Inferior parietal cortex (tissue), 1 donor: ENCODE data around the gene CLASRP.
"Not testable (repeated sequence)": the region's sequence is repeated elsewhere in the genome, so short reads cannot be mapped to it uniquely, and the experiment has no call there.

Source experiments
- DNase-seq: peaks from one replicate; pipeline ENCODE4 v3.0.0-alpha.2; 2016; ENCODE audit errors: extremely low spot score

The CLASRP gene

DNA sequence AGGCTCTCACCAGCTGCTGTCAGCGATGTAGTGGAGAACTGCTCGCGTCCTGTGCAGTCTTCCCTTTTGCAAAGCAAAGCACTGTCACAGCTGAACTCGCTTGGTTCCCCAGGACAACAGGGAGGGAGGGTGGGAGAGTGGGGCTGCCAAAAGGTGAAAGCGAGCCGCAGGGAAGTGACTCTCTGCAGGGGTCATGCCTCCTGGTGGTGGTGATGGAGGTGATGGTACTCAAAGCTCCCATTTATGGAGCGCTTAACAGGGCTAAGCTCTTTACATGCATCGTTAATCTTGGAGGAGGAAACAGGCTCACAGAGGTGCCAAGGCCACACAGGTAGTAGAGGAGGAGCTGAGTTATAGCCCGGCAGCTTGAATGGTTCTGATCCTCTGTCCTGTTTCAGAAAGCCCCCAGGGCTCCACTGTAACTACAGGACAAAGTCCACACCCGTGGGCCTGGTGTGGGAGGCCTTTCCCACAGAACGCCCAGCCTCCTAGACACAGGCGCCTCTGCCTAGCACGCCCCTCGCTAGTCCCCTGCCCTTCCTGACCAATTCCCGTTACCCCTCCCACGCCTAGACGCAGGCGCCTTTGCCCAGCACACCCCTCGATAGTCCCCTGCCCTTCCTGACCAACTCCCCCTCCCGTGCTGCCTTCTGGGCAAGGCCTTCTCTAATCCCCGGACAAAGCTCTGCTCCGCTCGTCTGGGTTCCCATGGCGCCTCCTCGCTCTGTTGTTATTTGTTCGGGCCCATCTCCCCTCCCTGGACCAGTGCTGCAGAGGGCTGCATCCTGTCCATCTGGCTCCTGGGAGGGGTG, 64.9 kb downstream of the CLASRP start:
- no peak for DNase-seq

GRCh38 chr19:45104658-45105349, 66.0 kb downstream of the CLASRP start:
- DNase-seq, result no peak

DNA sequence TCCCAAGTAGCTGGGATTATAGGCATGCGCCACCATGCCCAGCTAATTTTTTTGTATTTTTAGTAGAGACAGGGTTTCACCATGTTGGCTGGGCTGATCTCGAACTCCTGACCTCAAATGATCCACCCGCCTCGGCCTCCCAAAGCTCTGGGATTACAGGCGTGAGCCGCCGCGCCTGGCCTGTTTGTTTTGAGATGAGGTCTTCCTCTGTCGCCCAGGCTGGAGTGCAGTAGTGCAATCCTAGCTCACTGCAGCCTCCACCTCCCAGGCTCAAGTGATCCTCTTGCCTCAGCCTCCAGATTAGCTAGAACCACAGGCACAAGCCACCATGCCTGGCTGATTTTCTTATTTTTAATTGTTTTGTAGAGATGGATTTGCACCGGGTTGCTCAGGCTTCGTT, 67.5 kb downstream of the CLASRP start:
- DNase-seq, result not testable (repeated sequence)

DNA sequence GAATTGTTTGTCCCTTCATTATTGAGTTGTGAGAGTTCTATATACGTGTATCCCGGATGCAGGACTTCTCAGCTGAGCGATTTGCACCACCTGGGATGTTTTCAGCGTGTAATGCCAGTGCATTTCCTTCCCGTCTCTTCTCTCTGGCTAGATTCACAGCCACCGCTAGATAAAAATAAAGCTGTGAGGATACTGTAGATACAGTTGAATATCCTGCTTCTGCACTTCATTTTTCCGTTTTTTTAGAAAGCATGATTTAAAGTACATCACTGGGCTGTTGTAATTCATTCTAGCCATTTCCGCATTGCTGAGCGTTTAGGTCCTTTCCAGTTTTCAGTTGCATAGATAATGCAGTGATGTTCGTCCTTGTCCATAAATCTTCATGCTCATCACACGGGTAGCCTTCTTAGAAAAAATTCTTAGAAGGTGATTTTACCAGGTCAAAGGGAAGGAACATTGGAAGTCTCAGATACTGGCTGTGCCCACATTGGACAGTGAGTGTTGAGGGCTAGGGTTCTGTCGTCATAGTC, 68.8 kb downstream of the CLASRP start:
- DNase-seq, result no peak

DNA sequence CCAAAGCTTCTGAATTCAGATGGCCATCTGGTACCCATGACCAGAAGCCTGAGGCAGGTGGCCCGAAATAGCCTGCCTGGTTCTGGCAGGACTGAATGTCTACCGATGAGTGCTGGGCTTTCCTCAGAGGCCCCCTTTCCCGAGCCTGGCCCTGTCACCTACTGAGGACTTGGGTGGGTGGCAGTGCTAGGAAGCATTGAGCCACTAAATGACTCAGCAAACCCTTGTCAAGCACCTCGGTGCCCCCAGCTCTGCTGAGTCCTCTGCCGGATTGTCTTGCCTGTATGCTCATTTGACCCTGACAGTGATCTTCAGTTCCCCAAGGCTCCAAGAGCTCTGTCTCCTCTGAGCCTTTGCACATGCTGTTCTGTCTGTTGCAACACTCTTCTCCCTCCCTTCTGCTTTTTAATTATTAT, 72.0 kb downstream of the CLASRP start:
- no peak for DNase-seq

DNA sequence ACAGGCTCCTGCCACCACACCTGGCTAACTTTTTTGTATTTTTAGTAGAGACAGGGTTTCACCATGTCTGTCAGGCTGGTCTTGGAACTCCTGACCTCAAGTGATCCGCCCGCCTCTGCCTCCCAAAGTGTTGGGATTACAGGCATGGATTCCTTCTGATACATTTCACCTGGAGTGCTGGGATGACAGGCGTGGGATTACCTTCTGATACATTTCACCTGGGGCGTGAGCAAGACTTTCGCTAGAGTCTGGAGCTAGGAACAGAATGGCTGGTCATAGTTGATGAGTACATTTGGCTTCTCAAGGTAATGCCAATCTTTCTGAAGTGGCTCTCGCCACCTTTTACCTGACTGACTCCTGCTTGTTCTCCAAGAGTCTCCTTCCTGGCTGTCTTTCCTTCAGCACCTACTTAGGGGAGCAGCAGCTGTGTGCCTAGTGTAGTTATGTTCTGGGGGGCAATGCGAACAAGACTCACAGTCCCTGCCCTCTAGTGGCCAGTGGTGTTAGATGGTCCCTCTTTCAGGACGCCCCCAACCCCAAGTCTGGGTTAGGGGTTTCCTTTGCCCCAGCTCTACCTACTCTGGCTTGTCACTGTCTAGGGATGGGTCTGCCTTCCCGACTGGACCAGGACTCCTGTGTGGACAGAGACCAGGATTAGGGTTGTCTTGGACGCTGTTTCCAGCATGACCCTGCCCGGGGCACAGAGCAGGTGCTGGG, 73.4 kb downstream of the CLASRP start:
- no peak for DNase-seq

GRCh38 chr19:45113628-45114027, 74.8 kb downstream of the CLASRP start:
- no peak for DNase-seq

GRCh38 chr19:45114116-45114515, 75.3 kb downstream of the CLASRP start:
- no peak for DNase-seq

- no peak for DNase-seq
These were observed 77.2 kb downstream of the CLASRP start for GRCh38 chr19:45115809-45116615.

GRCh38 chr19:45117167-45117594, 78.3 kb downstream of the CLASRP start:
- DNase-seq, result no peak

DNA sequence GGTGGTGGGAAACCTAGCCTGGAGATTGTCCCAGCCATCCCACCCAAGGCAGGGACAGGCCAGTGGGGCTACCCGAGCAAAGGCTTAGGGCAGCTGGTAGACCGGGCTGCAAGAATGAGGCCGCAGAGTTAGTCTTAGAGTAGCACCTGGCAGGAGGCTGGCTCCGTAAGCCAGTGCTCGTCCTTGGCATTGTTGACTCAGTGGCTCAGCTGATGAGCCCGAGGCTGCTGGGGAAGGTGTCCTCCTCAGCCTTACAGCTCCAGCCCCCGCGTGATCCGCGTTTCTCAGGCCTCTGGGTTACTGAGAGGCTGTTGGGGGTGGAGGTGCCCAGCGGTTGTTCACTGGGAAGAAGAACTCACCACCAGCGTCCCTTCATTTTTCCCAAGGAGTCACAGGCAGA, 78.8 kb downstream of the CLASRP start:
- DNase-seq, result no peak

- no peak for DNase-seq
These were observed 79.3 kb downstream of the CLASRP start for GRCh38 chr19:45118106-45118505.

DNA sequence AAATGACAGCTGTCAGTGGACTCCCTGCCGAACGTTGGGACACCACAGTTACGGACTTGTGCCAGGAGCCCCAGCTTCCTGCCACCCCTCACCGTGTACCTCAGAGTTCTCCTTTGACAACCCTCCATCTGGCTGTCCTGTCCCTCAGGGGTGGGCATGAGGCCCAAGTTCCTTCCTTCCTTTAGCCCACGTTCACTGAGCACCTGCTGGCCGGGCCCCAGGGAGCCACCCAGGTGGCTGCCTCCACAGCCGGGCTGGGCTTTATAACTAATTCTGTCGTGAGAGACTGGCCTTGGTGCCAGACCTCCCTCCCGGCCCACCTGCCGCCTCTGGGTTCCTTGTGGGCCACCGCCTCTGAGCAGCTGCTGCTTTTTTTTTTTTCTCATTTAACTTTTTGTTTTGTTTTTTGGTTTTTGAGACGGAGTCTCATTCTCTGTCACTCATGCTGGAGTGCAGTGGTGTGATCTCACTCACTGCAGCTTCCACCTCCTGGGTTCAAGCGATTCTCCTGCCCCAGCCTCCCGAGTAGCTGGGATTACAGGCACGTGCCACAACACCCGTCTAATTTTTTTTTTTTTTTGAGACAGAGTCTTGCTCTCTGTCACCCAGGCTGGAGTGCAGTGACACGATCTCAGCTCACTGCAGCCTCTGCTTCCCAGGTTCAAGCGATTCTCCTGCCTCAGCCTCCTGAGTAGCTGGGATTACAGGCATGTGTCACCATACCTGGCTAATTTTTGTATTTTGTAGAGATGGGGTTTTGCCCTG, 79.9 kb downstream of the CLASRP start:
- DNase-seq, result not testable (repeated sequence)

DNA sequence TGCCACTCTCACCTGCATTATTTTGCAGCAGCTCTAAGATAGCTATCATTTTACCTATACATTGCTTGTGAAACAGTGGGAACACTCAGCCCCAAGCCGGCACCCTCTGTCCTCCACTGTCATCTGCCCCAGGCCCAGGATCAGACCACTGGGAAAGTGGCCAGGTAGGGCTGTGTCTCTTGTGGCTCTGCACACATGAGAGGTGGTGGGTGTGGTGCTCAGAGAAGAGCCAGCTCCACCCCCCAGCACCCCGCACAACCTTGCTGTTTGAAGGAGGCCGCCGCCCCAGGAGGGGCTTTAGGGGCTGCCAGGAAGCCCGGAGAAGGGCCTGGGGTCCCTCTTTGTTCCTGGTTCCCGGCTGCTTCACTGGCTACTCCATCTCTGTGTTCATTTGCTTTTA, 80.7 kb downstream of the CLASRP start:
- DNase-seq, result no peak
